GM21381 (cell line): ENCODE measurements around the gene CHRD.

Source experiments
- ATAC-seq: cut with Tn5 transposase; IDR thresholded peaks from one replicate; pipeline ENCODE4 v1.9.1; 2021; ENCODE audit warnings: mild to moderate bottlenecking, moderate library complexity; ENCODE audit not compliant: unreplicated experiment

The CHRD gene

GRCh38 chr3:184381261-184382224 is 1.7 kb downstream of the CHRD start:
- no peak for ATAC-seq

DNA sequence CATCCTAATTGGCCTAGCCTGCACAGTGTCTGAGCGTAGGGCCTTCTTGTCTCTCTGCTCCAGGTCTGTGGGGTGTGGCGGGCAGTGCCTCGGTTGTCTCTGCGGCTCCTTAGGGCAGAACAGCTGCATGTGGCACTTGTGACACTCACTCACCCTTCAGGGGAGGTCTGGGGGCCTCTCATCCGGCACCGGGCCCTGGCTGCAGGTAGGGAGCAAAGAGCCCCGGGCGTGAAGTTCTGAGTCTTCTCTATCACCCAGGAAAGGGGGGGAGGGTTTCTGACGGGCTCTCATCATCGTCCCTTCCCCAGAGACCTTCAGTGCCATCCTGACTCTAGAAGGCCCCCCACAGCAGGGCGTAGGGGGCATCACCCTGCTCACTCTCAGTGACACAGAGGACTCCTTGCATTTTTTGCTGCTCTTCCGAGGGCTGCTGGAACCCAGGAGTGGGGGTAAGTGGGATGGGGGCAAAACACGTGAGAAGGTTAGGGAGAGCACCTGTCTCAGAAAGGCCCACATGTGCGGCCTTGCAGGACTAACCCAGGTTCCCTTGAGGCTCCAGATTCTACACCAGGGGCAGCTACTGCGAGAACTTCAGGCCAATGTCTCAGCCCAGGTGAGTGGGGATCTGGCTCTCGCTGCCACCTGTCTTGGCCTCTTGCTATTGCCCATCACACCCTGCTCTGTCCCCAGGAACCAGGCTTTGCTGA is 2.6 kb downstream of the CHRD start:
- no peak for ATAC-seq

DNA sequence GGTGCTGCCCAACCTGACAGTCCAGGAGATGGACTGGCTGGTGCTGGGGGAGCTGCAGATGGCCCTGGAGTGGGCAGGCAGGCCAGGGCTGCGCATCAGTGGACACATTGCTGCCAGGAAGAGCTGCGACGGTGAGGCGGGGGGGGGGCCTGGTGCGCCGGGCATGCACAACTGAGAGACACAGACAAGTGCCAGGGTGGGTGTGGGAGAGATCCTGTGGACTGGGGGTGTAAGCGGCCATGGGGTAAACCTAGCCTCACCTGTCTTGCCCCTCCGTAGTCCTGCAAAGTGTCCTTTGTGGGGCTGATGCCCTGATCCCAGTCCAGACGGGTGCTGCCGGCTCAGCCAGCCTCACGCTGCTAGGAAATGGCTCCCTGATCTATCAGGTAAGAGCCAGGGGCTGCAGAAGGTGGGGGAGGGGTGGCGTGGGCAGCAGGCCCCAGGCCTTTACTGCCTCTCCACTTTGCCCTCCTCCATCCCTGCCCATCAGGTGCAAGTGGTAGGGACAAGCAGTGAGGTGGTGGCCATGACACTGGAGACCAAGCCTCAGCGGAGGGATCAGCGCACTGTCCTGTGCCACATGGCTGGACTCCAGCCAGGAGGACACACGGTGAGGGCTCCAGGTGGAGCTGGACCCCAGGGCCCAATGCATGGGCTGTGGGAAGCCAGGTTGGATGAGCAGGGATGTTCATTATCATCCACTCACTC is 3.3 kb downstream of the CHRD start:
- ATAC-seq: no peak

- ATAC-seq: no peak
Observed at GRCh38 chr3:184384342-184384741, 4.5 kb downstream of the CHRD start.

DNA sequence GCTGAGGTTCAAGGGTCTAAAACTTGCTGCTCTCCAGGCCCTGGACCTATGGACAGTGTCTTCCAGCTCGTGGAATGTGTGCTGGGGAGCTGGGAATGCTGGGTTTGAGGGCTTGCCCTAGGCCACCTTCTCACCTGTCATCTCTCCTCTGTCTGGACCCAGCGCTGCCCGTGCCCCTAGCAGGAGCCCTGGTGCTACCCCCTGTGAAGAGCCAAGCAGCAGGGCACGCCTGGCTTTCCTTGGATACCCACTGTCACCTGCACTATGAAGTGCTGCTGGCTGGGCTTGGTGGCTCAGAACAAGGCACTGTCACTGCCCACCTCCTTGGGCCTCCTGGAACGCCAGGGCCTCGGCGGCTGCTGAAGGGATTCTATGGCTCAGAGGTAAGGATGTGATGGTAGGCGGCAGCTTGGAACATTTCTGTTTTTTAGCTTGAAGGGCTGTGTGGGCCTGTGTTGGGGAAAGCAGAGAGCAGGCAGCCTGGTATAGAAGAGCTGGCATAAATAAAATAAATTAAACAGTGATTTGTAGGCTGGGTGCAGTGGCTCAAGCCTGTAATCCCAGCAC is 5.1 kb downstream of the CHRD start:
- no peak for ATAC-seq

DNA sequence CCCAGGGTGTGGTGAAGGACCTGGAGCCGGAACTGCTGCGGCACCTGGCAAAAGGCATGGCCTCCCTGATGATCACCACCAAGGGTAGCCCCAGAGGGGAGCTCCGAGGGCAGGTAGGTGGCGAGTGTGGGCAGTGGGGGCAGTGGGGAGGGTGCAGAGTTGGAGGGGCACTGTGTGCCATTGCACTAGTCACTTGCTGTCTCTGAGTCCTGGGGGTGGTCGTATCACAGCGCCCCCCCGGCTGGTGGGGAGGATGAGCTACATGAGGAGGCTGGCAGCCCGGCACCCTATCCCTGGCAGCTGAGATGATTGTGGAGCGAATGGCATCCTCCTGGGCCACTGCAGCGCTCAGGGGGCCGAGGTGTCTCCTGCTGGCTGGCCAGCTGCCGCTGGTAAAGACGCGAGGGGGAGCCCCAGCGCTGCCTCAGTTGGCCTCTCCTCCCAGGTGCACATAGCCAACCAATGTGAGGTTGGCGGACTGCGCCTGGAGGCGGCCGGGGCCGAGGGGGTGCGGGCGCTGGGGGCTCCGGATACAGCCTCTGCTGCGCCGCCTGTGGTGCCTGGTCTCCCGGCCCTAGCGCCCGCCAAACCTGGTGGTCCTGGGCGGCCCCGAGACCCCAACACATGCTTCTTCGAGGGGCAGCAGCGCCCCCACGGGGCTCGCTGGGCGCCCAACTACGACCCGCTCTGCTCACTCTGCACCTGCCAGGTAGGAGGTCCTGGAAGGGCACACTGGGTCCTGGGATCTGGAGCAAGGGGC is 6.4 kb downstream of the CHRD start:
- ATAC-seq: no peak

GRCh38 chr3:184387174-184387714 is 7.4 kb downstream of the CHRD start:
- ATAC-seq: no peak

DNA sequence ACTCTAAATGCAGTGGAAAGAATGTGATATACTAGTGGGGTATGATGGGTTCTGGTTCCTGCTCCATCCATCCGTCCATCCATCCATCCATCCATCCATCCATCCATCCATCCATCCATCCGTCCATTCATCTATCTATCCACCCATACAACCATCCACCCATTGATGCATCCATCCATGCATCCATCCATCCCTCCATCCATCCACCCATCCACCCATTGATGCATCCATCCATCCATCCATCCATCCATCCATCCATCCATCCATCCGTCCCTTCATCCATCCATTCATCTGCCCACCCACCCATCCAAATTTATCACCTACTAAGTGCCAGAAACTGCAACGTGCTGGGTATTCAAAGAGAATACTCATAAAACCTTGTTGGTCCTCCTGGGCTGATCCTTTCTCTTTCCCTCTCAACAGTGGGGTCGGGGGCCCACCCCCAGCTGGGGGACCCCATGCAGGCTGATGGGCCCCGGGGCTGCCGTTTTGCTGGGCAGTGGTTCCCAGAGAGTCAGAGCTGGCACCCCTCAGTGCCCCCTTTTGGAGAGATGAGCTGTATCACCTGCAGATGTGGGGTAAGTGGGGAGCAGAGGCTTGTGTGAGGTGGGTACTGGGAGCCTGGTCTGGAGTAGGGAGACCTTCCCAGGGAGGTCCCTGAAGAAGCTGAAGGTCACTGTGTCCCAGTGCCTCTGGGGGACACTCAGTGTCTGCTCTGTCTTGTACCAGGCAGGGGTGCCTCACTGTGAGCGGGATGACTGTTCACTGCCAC is 8.5 kb downstream of the CHRD start:
- no peak for ATAC-seq

- ATAC-seq: no peak
Observed at GRCh38 chr3:184388936-184389230, 9.0 kb downstream of the CHRD start.

GRCh38 chr3:184389384-184389783 is 9.5 kb downstream of the CHRD start:
- no peak for ATAC-seq

DNA sequence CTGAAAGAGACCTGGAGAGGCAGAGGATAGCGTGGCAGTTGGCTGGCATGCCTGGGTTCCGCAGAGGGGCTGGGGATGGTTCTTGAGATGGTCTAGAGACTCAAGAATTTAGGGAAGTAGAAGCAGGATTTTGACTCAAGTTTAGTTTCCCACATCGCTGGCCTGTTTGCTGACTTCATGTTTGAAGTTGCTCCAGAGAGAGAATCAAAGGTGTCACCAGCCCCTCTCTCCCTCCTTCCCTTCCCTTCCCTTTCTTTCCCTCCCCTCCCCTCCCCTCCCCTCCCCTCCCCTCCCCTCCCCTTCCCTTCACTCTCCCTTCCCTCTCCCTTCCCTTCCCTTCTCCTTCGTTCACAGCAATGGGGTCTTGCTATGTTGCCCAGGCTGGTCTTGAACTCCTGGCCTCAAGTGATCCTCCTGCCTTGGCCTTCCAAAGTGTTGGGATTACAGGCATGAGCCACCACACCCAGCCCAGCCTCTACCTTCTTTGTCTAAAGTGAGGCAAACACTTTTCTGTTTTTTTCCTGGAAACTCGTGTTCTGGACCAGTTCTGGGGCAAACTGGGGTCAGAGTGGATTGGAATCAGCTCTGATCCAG is 10.2 kb downstream of the CHRD start:
- no peak for ATAC-seq

GRCh38 chr3:184391266-184391665 is 11.4 kb downstream of the CHRD start:
- no peak for ATAC-seq

- ATAC-seq: no peak
Observed at GRCh38 chr3:184395320-184395660, 15.4 kb downstream of the CHRD start.

- ATAC-seq: no peak
Observed at GRCh38 chr3:184399410-184399809, 19.6 kb downstream of the CHRD start.

GRCh38 chr3:184405075-184406030 is 25.5 kb downstream of the CHRD start:
- ATAC-seq: no peak

DNA sequence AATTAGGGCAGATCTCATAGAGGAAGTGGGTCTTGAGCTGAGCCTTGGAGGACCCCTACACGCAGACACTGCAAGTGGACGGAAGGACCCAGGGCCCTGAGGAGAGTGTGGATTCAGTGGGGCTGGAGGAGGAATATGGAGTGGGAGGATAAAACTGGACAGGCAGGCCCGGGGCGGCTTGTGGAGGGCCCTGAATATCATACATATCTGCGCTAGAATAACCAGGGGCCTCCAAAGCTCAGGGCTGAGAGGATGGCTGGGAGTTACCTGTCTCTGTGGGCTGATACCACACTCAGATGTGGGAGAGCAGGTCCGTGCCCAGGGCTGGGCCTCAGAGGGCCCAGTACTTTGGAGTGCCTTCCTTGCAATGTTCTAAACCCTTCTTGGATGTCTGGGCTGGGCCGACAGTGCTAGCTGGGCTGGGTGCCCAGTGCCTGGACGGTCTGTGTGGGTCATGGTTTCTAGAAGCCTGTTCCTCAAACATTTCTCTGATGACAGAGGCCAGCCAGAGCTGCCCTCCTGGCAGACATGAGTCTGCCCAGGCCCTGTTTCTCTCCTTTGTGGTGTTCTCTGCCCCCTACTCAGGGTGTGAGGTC is 29.6 kb downstream of the CHRD start:
- ATAC-seq: no peak

GRCh38 chr3:184409946-184410500 is 30.2 kb downstream of the CHRD start:
- no peak for ATAC-seq
